Mesenteric fat pad (tissue), 1 donor: ENCODE data around the gene RFX7. TPM values are rescaled to one million over a fixed set of nuclear protein-coding genes. Genes with fewer than 3 reads are reported as not detected.

Experiments
- DNase-seq: peaks from one replicate; pipeline ENCODE4 v3.0.0-alpha.2; 2020; ENCODE audit warnings: low spot score
- total RNA-seq: library from RNA; stranded (reverse); fragmentation: NEBNext Ultra II Directional; extraction: Animal tissue kit (Norgen Biotek cat#: 25700); gene quantifications from one replicate; pipeline ENCODE4 v1.2.1, GENCODE V29; 2021
- donor health status: DM: yes; HTN: yes; CAD: no.

RFX7 gene
- total RNA-seq, 1 donor from 2014 or later, result 13.1 TPM

GRCh38 chr15:56244811-56245576, 1.3 kb upstream of the RFX7 start:
- DNase-seq, result no peak

DNA sequence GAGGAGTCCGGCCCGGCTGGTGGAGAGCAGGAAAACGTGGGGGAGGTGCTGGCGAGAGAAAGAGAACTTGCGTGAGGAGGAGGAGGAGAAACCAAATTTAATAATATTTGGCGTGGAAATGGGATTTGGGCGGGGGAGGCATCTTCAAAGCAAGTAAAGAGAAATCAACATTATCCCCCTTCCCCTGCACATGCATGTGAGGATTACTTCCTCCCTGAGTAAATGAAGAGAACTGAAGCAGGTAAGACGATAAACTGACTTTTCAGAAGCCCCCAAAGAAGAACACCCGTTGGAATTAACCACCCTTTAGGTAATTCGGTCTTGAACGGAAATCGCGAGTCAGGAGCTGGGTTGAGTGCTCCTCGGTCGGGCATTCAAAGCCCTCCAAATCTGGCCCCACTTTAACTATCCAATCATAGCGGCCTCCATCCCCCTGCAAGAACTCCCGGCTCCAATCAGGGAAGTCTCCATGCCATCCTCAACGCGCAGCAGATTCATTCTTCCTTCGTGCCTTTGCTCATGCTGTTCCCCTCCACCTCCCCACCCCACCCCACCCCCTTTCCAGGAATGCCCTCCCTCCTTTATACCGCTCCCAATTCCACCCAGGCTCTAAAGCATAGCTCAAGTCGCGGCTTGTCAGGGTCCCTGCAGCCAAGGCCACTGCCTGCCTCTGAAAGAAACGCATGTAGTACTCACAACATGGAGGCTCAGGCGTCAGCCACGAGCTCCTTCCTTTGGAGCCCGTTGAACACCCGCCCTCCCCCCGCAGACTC, 545 bp upstream of the RFX7 start:
- DNase-seq, result no peak

GRCh38 chr15:56242576-56243162, 1.0 kb downstream of the RFX7 start:
- no peak for DNase-seq

DNA sequence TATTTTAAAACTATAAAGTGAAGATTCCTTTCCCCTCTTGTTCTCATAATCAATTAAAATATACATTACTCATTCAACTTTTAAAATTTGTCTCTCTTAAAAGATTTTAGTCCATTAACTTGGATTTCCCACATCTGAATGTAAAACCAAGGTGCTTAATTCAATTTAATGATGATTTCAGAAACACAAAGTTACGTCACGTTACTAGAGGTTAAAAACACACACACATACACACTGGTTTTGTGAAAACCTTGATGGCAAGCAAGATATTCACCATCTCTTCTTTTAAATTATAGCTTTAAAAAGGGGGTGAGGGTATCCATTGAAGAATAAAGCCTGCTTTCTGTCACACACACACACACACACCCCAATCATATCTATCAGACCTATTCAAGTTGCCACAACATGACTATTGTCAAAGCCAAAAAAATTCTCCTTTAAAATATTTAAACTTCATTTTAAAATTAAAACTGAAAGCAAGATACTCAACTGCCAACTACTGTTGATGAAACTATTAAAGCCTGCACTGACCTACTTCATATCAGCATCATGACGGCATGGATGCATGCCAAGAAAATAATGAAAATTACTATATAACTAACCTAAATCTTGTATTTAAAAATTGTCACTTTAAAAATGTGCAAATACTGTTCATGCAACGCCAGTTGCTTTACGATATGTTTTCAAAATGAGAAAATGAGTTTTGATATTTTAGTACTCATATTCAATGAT, 2.1 kb downstream of the RFX7 start:
- no peak for DNase-seq

- no peak for DNase-seq
These were observed 3.3 kb downstream of the RFX7 start for GRCh38 chr15:56240390-56240789.

- no peak for DNase-seq
These were observed 7.5 kb downstream of the RFX7 start for GRCh38 chr15:56236197-56236596.

DNA sequence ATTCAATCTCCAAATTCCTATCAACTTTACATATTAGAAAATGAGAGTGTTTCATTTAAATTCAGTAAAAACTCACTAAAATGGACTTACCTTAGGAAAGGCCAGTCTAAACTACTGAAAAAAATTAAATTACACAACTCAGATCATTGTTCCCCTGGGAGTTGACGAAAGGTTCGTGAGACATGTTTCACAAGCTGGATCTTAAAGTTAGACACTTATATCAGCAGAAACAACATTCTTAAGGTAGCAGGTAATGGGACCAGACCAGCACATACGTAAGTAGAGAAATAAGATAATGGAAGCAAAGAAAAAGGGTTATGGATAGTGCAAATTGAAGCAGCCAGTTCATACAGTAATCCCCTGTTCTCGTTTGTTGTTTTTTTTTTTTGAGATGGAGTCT, 8.9 kb downstream of the RFX7 start:
- DNase-seq, result no peak

DNA sequence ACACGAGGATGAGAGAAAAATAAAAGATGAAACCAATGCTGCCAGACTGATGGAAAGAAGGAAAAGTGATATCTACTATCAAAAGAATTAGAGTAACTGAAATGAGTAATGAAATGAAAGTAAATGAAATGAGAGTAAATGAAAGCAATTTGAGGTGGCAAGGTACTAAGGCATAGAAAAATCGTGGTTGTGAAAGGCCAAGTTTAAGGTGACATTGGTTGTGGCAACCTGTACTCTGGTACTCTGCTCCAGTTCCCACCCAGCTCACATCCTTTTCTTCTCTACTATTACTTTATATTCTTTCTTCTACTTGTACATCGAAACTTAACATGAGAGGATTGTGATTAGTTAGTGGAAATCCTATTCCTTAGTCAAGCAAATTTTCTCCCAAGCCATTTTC, 10.1 kb downstream of the RFX7 start:
- DNase-seq, result no peak

DNA sequence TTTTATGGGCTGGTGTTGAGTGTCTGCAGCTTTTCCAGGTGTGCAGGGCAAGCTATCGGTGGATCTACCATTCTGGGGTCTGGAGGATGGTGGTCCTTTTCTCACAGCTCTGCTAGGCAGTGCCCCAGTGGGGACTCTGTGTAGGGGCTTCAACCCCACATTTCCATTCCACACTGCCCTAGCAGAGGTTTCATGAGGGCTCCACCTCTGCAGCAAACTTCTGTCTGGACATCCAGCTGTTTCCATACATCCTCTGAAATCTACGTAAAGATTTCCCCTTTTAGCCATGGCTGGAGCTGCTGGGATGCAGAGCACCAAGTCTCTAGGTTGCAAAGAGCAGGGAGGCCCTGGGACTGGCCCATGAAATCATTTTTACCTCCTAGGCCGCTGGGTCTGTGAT, 11.6 kb downstream of the RFX7 start:
- no peak for DNase-seq

DNA sequence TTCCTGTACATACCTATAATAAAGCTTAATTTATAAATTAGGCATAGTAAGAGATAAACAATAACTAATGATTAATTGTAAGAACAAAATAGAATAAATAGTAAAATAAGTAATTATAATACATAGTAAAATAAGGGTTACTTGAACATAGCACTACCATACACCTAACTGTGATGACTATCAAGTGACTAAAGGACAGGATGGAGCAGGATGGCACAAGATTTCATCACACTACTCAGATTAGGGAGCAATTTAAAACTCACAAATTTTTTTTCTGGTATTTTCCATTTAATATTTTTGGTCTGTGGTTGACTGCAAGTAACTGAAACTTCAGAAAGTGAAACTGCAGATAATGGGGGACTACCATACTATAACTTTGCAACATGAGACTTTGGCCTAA, 14.8 kb downstream of the RFX7 start:
- DNase-seq, result no peak

DNA sequence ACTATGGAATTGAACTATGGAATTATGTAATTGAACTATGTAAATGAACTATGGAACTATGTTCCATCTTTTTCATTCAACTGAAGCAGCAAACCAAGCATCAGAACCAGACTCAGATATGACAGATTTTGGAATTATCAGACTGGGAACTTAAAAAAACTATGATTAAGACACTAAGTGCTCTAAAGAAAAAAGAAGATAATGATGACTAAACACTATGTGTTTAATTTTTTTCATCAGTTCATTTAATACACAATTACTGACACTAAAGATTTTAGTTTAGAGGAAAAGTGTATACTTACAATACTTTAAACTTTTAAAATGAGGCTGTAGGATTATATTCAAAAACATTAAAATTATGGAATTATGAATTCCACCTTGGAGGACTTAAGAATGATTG, 15.3 kb downstream of the RFX7 start:
- no peak for DNase-seq

- no peak for DNase-seq
These were observed 15.9 kb downstream of the RFX7 start for GRCh38 chr15:56227780-56228179.

- DNase-seq, result no peak
These were observed 16.4 kb downstream of the RFX7 start for GRCh38 chr15:56227306-56227705.

- no peak for DNase-seq
These were observed 18.2 kb downstream of the RFX7 start for GRCh38 chr15:56225520-56225919.

- no peak for DNase-seq
These were observed 21.4 kb downstream of the RFX7 start for GRCh38 chr15:56222302-56222701.

- DNase-seq, result no peak
These were observed 26.3 kb downstream of the RFX7 start for GRCh38 chr15:56217341-56217740.

DNA sequence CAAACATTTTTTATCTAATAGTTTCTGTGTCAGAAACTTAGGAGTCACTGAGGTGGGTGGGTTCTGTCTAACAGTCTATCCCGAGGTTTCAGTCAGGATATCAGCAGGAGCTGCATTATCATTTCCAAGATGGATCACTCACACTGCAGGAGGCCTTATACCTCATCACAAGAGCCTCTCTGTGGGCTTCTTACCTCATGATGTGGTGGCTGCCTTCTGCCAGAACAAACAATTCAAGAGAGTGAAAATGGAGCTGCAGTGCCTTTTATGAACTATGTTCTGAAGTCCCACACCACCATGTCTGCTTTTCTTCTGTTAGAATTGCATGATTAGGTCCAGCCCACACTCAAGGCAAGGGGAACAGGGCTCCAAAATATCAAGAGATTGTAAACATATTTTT, 27.9 kb downstream of the RFX7 start:
- no peak for DNase-seq

- DNase-seq, result no peak
These were observed 31.6 kb downstream of the RFX7 start for GRCh38 chr15:56211960-56212550.

DNA sequence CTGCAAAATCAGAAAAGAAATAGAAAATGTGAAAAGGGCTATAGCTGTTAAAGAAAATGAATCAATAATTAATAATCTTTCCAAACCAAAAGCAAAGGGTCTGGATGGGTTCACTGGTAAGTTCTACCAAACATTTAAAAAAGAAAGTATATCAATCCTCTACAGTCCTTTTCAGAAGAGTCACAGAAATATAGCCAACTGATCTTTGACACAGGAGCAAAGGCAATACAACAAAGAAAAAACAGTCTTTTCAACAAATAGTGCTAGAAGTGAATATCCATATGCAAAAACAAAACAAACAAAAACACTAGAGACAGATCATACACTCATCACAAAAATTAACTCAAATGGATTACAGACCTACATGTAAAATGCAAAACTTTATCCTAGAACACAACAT, 32.6 kb downstream of the RFX7 start:
- DNase-seq, result no peak

- no peak for DNase-seq
These were observed 35.0 kb downstream of the RFX7 start for GRCh38 chr15:56208641-56209155.

DNA sequence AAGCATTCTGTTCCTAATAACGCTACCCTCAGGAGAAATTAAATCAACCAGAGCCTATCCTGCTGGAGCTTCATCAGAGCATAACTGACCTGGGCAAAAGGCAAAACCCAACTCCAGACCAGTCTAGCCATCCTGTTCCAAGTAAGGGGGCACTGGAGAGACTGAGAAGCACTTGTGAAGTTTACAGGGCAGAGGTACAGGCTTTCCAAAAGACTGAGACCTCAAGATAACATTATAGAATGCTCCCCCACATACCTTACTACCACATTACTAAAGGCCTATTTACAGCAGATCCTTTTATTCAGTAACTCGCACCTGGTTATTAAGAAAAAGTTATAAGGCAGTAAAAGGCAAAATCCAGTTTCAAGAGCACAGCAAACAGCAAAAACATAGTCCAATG, 35.5 kb downstream of the RFX7 start:
- no peak for DNase-seq
